ENCODE measurements around the gene OCA2.
"Not testable (repeated sequence)": the region's sequence is repeated elsewhere in the genome, so short reads cannot be mapped to it uniquely, and the experiment has no call there.

Gene OCA2

DNA sequence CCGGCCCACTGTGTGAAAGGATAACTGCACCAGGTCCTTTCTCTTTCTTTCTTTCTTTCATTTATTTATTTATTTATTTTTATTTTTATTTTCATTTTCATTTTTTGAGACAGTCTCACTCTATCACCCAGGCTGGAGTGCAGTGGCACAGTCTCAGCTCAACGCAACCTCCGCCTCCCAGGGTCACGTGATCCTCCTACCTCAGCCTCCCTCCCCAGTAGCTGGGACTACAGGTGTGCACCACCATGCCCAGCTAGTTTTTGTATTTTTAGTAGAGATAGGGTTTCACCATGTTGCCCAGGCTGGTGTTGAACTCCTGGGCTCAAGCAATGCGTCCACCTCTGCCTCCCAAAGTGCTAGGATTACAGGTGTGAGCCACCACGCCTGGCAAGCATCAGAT, 146.5 kb downstream of the OCA2 start:
- DNase-seq (ENCODE audit: low read depth, low spot score) = not testable (repeated sequence)

DNA sequence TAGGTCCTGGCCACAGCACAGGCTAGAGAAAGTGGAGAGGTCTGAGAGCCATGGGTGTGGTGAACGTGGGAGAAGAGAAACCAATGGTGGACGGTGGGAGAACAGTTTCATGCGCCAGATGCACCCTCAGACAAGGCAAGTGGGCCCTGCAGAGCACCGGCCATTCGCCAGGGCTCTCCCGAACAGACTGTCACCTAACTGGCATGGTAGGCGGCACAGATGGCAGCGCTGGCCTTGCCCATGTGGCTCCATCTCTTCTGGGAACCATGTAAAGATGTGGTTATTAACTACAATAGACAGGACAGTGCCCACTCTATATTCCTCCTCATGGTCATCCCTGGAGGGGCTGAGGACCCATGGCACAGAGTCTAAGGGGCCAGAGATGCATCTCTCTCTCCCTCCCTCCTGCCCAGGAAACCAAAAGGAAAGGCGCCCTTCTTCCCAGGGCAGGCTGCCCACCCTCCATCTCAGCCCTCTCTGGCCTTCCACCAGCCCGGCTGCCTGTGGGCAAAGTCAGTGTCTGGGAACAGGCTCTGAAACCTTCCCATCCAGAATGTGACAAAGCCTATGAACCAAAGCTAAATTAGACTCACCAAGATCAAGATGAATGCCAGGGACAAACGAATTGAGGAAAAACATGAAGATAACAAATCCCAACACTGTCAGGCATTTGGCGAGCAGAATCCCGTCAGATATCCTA, 147.8 kb downstream of the OCA2 start:
- DNase-seq (ENCODE audit: low read depth, low spot score) = no peak

DNA sequence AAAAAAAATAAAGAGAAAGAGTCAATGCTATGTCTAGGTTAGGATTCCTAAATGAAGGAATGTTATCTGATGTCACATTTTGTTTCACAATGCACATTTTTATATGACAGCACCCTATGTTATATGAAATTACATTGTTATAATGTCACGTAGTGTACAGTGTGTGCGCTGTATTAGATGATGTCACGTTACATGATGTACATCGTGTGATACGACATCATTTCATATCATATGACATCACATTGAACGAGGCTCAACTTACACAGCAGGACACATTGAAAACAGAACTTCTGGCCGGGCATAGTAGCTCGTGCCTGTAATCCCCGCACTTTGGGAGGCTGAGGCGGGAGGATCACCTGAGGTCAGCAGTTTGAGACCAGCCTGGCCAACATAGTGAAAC, 150.0 kb downstream of the OCA2 start:
- DNase-seq (ENCODE audit: low read depth, low spot score) = no peak

DNA sequence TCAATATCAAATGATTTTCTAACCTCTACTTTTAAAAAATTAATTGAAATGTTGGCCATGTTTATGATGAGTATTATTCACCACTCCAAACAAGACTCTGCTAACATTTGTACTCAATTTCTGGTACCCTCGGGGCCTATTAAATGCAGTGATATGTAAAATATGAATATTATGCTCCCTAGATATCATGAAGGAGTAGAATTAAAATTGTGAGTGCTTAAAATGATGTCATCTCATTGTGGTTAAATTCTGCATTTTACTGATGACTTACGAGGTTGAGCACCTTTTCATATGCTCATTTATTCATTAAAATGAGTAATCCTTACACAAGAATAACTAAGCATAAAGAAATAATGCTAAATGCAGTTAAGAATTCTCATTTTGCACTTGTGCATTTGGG, 159.9 kb downstream of the OCA2 start:
- DNase-seq (ENCODE audit: low read depth, low spot score) = no peak

DNA sequence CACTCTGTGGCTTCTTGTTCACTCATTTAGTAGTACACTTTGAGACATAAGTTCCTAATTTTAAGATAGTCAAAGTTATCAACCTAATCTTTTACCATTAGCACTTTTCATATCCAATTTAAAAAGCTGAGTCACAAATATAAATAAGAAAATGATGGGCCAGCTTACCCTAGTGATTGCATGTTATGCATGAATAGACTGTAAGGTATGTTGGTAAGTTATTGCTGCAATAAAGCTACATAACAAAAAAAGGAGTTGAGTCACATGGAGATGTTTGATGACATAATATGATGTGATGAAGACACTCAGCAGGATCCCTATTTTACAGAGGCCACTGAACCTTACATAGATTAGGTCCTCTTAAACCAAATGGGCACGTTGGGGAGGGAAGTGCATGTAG, 161.3 kb downstream of the OCA2 start:
- no peak for DNase-seq (ENCODE audit: low read depth, low spot score)

DNA sequence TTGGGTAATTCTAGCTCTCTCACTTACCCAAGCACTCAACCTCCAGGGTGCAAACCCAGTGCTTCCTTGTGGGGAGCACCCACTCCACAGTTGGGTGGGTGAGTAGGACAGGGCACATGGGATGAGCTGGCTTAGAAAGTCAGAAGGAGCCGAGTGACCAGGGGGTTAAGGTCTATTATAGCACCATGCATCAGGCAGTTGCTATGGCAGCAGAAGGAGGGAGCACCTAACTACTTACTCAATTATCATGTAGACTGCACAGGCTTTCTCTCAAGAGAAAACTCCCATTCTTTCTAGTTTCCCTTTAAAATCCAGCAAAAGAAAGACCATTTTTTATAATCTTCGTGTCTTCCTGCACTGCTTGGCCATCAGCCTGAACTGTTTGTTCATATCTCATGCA, 163.0 kb downstream of the OCA2 start:
- DNase-seq (ENCODE audit: low read depth, low spot score) = no peak

DNA sequence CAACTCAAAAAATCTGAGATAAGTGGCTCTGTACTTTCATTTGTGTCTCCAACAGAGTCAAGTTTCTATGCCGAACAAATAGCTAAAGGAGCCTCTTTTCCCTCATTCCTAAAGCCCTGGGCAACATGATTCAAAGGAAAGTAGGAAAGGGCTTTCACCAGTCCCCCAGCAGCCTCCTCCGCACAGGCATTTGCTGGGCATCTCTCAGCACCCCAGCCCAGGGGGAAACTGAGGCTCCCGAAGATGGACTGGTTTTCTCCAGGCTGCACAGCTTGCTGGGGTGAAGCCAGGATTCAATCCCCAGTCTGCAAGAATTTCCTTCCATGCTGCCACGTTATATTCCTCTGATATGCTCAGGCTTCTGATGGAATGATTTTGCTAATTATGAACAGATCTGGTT, 163.8 kb downstream of the OCA2 start:
- DNase-seq (ENCODE audit: low read depth, low spot score) = no peak

DNA sequence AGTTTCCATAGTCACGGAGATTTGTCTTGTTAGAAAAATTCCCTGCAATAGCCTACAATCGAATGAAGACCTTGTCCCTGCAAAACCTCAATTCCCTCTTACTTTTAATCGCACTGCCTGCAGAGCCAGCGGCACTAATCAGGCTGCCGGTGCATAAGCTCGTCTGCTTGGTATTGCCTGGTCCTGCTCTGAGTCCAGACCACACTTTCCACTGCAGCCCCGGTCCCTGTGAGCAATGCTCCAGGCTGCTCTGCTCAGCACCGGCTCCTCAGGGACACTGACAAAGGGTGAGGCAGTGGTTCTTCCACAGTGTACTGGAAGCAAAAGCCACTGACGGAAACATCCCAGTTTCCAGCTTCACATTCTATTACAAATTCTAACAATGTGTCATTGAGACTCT, 164.3 kb downstream of the OCA2 start:
- no peak for DNase-seq (ENCODE audit: low read depth, low spot score)

DNA sequence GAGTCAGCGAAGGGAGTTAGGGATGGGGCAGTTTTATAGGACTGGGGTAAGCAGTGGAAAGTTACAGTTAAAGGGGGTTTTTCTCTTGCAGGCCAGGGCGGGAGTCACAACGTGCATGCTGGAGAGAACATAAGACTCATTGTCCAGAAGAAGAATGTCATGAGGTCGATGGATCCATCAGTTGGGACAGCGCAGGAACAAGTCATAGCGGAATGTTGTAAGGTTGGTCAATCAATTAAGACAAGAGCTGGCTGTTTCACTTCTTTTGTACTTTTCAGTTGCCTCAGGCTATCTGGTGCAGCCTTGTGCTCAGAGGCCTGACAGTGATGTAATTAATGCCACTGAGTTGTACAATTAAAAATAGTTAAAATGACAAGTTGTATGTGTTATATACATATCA, 165.6 kb downstream of the OCA2 start:
- no peak for DNase-seq (ENCODE audit: low read depth, low spot score)

DNA sequence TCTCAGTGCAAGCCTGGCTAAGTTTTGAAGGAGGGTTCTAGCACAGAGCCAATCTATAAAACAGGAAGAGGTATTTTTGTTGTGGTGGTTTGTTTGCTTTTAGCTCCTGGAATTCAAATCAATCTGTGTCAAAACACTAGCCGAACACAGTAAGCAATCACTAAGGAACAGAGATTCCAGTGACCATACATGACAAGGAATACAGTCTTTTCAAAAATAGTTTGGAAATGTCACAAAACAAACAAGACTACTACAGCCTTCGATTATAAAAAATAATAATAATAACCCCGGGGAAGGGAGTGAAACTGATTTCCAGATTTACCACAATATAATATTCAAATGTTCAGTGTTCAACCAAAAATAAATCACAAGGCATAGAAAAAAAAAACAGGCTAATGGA, 166.5 kb downstream of the OCA2 start:
- no peak for DNase-seq (ENCODE audit: low read depth, low spot score)

DNA sequence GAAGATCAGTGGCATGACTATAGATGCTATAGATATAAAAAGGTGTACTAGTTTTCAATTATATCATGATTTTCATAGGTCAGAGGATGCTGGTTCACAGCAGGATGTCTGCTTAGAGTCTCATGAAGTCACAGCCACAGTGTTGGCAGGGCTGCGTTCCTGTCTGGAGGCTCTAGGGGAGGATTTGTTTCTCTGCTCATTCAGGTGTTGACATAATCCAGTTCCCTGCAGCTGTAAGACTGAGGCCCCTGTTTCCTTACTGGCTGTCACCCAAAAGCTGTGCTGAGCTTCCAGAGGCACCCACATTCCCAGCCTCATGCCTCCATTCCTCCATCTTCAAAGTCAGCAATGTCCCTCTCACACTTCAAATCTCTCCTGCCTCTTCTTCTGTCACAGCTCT, 170.7 kb downstream of the OCA2 start:
- peak; percentile 51 for DNase-seq (ENCODE audit: low read depth, low spot score)

DNA sequence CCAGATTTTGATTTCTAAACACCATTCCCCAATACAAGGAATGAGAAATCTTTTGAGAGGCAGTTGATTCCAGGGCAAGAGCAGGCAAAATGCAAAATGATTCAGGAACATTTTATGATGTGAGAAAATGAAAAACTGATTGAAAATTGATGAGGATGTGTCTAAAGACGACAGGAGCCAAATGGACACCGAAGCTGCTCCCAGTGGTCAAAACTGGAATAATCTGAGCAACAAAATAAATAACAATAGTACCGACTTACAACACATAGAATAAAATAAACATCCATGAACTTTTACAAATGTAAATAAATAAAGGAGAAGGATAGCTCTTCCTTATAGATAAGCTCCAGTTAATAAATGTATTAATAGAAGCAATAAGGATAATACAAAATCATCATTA, 186.8 kb downstream of the OCA2 start:
- DNase-seq (ENCODE audit: low read depth, low spot score) = no peak

DNA sequence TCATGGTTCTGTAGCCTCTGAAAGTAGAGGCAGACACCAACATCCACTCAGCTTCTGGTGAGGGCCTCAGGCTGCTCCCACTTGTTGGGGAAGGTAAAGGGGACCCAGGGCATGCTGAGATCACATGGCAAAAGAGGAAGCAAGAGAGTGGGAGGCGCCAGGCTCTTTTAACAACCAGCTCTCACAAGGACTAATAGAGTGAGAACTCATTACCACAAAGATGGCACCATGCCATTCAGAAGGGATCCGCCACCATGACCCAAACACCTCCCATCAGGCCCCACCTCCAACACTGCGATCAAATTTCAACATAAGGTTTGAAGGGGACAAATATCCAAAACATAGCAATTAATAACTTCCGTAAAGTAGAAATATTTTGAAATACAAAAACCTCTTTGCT, 192.3 kb downstream of the OCA2 start:
- no peak for DNase-seq (ENCODE audit: low read depth, low spot score)

DNA sequence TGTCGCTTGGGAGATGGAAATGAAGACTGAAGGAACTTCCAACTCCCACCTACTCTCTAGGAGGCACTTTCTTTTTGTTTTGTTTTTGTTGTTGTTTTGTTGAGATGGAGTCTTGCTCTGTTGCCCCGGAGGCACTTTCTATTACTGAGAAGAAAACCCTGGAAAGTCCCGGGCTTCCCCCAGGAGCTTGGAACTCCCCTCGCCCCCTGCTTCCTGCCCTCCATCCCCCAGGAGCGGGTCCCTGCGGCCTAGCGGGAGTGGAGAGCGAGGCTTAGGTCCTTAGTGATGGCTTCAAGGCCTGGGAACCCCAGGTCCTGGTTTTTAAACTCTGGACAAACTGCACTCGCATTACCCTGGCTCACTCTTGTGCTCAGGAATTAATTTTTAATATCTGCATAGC, 195.7 kb downstream of the OCA2 start:
- DNase-seq (ENCODE audit: low read depth, low spot score) = no peak

DNA sequence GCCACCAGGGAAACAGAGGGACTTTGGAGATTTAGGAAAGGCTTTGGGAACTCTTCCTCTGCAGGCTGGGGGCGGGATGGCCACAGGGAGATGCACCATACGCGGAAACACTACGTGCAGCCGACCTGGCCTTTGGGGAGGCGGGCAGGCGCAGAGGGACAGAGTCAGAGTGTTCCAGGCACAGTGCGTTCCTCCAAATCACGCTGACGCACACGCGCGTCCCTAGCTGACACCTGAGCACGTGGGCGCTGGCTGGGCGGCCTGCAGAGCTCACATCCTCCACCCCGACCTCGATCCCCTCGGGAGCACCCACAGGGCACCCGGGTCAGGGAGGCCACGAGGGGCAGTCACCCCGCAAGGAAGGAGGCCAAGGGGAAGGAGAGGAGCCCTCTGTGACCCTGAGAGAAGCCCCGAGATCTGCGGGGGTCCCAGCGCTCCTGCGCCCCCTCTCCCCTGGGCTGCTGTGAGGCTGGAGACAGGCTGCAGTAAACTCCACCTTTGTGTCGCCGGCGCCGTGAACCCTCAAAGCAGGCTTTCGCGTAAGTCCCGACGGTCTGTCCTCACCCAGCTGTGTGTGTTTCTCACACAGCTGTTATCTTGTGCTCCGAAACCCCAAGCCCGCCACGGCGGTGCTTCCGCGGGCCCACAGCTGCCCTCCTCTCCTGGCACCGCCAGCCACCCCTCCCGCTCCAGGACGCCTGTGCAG, 196.3 kb downstream of the OCA2 start:
- no peak for DNase-seq (ENCODE audit: low read depth, low spot score)

DNA sequence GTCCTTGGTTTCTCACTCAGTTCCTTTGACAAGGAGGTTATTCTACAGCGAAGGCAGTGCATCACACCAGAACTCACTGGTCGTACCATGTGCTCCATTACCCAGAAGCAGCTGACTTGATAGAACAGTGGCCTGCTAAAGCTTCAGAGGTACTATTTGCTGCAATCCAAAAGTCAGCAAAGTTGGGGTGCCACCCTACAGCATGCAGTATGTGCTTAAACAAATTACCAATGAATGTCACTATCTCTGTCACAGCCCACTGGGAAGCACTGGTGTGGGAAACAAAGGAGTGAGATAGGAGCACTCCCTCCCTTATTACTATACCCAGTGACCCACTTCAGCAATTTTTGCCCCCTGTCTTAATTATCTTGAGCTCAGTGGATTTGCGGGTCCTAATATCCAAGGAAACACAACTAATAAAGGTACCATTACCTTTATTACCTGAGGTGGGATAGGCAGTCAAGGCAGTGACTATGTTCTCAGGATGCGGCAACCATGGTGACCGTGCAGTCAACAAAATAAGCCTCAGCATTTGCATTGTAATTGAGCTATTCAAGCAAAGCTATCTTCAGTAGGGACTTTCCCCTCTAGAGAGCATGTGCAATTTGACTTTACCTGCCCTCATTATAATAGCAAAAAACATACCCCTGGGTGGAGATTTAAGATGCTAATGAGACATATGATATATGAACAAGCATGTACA, 199.4 kb downstream of the OCA2 start:
- DNase-seq (ENCODE audit: low read depth, low spot score) = no peak

DNA sequence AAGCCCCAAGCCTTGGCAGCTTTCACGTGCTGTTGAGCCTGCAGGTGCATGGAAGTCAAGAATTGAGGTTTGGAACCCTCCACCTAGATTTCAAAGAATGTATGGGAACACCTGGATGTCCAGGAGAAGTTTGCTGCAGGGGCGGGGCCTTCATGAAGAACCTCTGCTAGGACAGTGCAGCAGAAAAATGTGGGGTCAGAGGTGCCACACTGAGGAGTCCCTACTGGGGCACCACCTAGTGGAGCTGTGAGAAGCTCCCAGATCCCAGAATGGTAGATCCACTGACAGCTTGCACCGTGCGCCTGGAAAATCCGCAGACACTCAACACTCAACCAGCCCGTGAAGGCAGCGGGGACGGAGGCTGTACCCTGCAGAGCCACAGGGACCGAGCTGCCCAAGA, 201.6 kb downstream of the OCA2 start:
- no peak for DNase-seq (ENCODE audit: low read depth, low spot score)

DNA sequence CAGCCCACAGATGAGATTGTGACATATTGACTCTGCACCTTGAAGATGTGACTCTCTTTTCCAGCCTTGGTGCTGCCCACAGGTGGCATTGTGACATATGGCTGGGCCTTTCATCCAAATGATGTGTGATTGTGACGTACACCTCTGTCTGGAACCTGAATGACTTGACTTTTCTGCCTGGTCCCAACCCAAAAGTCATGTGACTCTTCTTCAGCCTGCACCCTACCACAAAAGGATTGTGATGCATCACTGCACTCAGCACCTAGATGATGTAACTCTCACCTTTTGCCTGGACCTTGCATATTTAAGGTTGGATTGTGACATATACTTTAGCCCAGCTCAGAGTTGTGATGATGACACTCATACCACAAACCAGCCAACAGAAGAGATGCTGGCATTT, 204.5 kb downstream of the OCA2 start:
- DNase-seq (ENCODE audit: low read depth, low spot score) = no peak

DNA sequence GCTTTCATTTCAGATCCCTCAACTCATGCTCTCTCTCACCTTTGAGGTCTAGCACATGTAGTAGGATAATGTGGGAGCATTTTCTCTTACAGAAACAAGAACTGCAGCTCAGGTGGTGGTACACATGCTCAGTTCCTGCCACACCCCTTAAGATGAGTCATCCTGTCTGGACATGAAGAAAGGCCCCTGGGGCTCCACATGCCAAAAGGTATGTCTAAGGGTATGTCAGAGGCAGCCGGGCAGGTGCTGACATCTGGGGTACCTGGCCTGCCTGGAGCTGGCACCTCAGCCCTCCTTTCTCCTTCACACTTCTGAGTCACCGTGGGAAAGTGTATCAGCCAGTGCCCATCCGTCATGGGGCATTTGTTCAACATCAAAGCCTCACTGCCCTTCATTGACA, 209.9 kb downstream of the OCA2 start:
- DNase-seq (ENCODE audit: low read depth, low spot score) = no peak

DNA sequence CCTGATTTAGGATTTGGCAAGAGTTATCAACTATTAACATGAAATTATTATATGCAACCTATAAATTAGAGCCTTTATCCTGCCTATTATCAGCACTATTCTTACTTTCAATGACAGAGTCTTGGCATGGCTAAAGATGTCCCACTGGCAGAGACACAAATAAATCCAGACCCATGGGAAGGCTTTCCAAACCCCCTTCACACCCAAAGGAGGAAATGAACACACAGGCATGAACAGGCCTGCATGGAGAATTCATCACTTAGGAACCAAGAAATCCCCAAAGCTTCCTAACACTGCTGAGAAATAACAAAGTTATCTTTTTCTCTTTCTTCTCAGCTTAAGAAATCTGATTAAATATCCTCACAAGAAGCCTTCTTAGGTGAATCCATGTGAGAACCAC, 213.9 kb downstream of the OCA2 start:
- DNase-seq (ENCODE audit: low read depth, low spot score) = no peak

DNA sequence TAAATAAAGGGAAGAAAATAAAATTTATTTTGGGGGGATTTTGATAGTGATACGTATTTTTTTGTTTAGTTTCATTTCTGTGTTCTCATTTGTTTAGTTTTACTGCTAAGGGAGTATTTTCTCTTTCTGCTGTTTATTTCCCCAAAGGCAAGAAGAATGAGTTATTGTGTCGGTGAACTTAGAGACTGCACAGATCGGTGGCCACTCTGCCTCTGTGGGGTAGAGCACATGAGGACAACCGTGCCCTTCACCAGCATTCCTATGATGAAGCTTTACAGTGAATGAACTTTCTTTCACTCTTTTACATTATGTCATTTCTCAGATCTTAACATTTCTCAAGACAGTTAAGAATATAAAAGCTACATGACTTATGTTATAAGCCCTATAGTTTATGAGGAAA, 214.4 kb downstream of the OCA2 start:
- DNase-seq (ENCODE audit: low read depth, low spot score) = no peak

DNA sequence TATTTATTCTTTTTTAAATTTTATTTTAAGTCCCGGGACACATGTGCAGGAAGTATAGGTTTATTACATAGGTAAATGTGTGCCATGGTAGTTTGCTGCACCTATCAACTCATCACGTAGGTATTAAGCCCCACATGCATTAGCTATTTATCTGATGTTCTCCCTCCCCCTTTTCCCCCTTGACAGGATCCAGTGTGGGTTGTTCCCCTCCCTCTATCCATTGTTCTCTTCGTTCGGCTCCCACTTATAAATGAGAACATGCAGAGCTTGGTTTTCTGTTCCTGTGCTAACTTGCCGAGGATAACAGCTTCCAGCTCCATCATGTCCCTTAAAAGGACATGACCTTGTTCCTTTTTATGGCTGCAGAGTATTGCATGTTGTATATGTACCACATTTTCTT, 220.3 kb downstream of the OCA2 start:
- no peak for DNase-seq (ENCODE audit: low read depth, low spot score)

DNA sequence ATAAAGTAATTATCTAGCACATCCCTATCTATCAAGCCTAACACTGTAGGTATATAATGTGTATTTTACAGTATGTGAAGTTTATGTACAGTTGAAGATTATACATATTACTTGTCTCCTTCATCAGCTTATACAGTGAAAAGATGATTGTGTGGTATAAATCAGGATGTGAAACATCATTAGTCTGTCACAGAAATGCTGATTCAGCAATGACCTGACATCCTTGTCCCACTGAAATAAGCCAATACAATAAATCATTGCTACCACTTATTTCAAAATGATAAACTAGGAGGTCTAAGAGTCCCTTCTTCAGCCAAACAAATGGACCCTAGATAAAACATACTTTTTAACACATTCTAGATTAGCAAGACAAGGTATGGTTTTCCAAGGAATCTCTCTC, 225.3 kb downstream of the OCA2 start:
- no peak for DNase-seq (ENCODE audit: low read depth, low spot score)
